Measurements from ENCODE around the gene OCIAD2. TPM values are rescaled to one million over a fixed set of nuclear protein-coding genes. Genes with fewer than 3 reads are reported as not detected.

The OCIAD2 gene
- total and polyA plus RNA-seq, 2 experiments from 2014 or later, result 32.6 to 178 TPM

- H2AFZ ChIP-seq, result no peak overlapping the region
- H3K9me2 ChIP-seq (replicated peaks; ENCODE audit: insufficient read depth), result no peaks in the 10 kb centered on the region
- TF ChIP-seq CTCF (IDR thresholded peaks at IDR 0.05; ENCODE audit: poor library complexity), result no peak
- no peak for TF ChIP-seq EZH2 (IDR thresholded peaks at IDR 0.05; ENCODE audit: borderline replicate concordance)
- no peak for TF ChIP-seq EZH2phosphoT487 (IDR thresholded peaks at IDR 0.05; ENCODE audit: low read depth, severe bottlenecking, unreplicated experiment)
- H3K79me2 ChIP-seq, result peaks cover 20% of the 10 kb centered on the region
- no peaks in the 10 kb centered on the region for H3K9me3 ChIP-seq (ENCODE audit: low read depth)
- no peaks in the 10 kb centered on the region for H3K36me3 ChIP-seq (replicated peaks; ENCODE audit: insufficient read depth, low read depth)
- peaks cover 3% of the 10 kb centered on the region for H3K4me1 ChIP-seq (ENCODE audit: insufficient read depth)
- no peaks in the 10 kb centered on the region for H3K27me3 ChIP-seq
- no peak overlapping the region for H3K4me2 ChIP-seq
- no peaks in the 10 kb centered on the region for H4K20me1 ChIP-seq (ENCODE audit: insufficient read depth, poor library complexity, severe bottlenecking)
- no peak for DNase-seq (ENCODE audit: low spot score)
- H3K4me3 ChIP-seq, result no peak overlapping the region
- no peak overlapping the region for H3K27ac ChIP-seq
These were observed 4.3 kb downstream of the OCIAD2 start for GRCh38 chr4:48902266-48902665.

DNA sequence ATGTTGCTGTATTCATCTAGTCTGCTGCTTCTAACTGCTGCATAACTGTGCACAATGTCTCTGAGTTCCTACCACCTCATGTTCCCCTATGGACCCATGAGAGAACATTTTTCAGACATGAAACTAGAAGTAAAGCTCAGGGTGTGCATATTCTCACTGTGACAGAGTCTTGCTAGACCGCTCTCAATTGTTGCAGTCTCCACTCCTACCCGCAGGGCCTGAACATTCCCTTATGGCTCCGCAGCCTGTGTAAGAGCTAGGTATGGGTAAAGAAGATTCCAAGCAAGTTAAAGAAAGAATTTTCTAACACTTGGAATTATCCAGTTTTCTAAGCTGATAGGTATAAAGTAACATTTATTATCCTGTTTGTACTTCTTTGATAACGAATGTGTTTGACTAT lies 5.4 kb downstream of the OCIAD2 start:
- no peak for DNase-seq (ENCODE audit: low spot score)
- H3K9me2 ChIP-seq (replicated peaks; ENCODE audit: insufficient read depth), result no peaks in the 10 kb centered on the region
- H3K9me3 ChIP-seq (ENCODE audit: low read depth), result no peaks in the 10 kb centered on the region
- no peak for TF ChIP-seq CTCF (IDR thresholded peaks at IDR 0.05; ENCODE audit: poor library complexity)
- no peak for TF ChIP-seq EZH2 (IDR thresholded peaks at IDR 0.05; ENCODE audit: borderline replicate concordance)
- no peak for TF ChIP-seq EZH2phosphoT487 (IDR thresholded peaks at IDR 0.05; ENCODE audit: low read depth, severe bottlenecking, unreplicated experiment)
- H3K4me2 ChIP-seq, result no peak overlapping the region
- peaks cover 15% of the 10 kb centered on the region for H3K79me2 ChIP-seq
- no peak overlapping the region for H3K4me3 ChIP-seq
- no peak overlapping the region for H3K27ac ChIP-seq
- no peaks in the 10 kb centered on the region for H4K20me1 ChIP-seq (ENCODE audit: insufficient read depth, poor library complexity, severe bottlenecking)
- H3K4me1 ChIP-seq (ENCODE audit: insufficient read depth), result no peaks in the 10 kb centered on the region
- no peak overlapping the region for H2AFZ ChIP-seq
- H3K36me3 ChIP-seq (replicated peaks; ENCODE audit: insufficient read depth, low read depth), result no peaks in the 10 kb centered on the region
- 97% methylated on average over 4 of the region's 4 CpGs for WGBS (ENCODE audit: low lambda C conversion rate, missing lambda C conversion rate)
- H3K27me3 ChIP-seq, result no peaks in the 10 kb centered on the region

DNA sequence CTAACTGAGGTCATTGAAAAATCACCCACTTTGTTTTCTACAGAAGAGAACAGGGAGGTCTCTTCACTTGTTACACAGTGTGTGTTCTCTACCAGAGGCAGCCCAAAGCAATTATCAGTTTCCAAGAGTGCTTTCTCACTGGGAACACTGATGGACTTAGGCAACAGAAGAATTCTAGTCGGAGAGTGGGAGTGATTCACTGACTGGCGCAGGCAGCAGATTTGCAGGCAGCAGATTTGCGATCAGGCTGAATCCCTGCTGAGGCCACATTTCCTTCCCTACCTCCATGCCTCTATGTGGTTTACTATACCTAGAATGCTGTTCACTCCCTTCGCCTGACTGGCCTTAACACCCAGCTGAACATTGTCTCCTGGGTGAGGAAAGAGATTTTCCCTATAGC lies 6.6 kb downstream of the OCIAD2 start:
- Histone ChIP-seq H3K4me2 (no peak overlapping the region), H3K9me2 (replicated peaks; ENCODE audit: insufficient read depth) (no peaks in the 10 kb centered on the region), H3K4me3 (no peak overlapping the region), H3K36me3 (replicated peaks; ENCODE audit: insufficient read depth, low read depth) (no peaks in the 10 kb centered on the region), H3K27me3 (no peaks in the 10 kb centered on the region), H2AFZ (no peak overlapping the region), H3K27ac (no peak overlapping the region), H3K4me1 (ENCODE audit: insufficient read depth) (no peaks in the 10 kb centered on the region), H3K79me2 (peaks cover 8% of the 10 kb centered on the region), H4K20me1 (ENCODE audit: insufficient read depth, poor library complexity, severe bottlenecking) (no peaks in the 10 kb centered on the region), H3K9me3 (ENCODE audit: low read depth) (no peaks in the 10 kb centered on the region)
- 87% methylated on average over 4 of the region's 4 CpGs for WGBS (ENCODE audit: low lambda C conversion rate, missing lambda C conversion rate)
- DNase-seq (ENCODE audit: low spot score), result no peak
- no peak for TF ChIP-seq CTCF (IDR thresholded peaks at IDR 0.05; ENCODE audit: poor library complexity)
- no peak for TF ChIP-seq EZH2 (IDR thresholded peaks at IDR 0.05; ENCODE audit: borderline replicate concordance)
- TF ChIP-seq EZH2phosphoT487 (IDR thresholded peaks at IDR 0.05; ENCODE audit: low read depth, severe bottlenecking, unreplicated experiment), result no peak

- H3K27ac ChIP-seq, result no peak overlapping the region
- H3K27me3 ChIP-seq, result no peaks in the 10 kb centered on the region
- H4K20me1 ChIP-seq (ENCODE audit: insufficient read depth, poor library complexity, severe bottlenecking), result no peaks in the 10 kb centered on the region
- H3K4me1 ChIP-seq (ENCODE audit: insufficient read depth), result no peaks in the 10 kb centered on the region
- no peak for TF ChIP-seq CTCF (IDR thresholded peaks at IDR 0.05; ENCODE audit: poor library complexity)
- no peak for TF ChIP-seq EZH2 (IDR thresholded peaks at IDR 0.05; ENCODE audit: borderline replicate concordance)
- no peak for TF ChIP-seq EZH2phosphoT487 (IDR thresholded peaks at IDR 0.05; ENCODE audit: low read depth, severe bottlenecking, unreplicated experiment)
- no peaks in the 10 kb centered on the region for H3K36me3 ChIP-seq (replicated peaks; ENCODE audit: insufficient read depth, low read depth)
- no peak overlapping the region for H3K4me3 ChIP-seq
- 71% methylated on average over 1 of the region's 1 CpG for WGBS (ENCODE audit: low lambda C conversion rate, missing lambda C conversion rate)
- H3K9me2 ChIP-seq (replicated peaks; ENCODE audit: insufficient read depth), result no peaks in the 10 kb centered on the region
- peaks cover 2% of the 10 kb centered on the region for H3K79me2 ChIP-seq
- no peak overlapping the region for H3K4me2 ChIP-seq
- H3K9me3 ChIP-seq (ENCODE audit: low read depth), result no peaks in the 10 kb centered on the region
- DNase-seq (ENCODE audit: low spot score), result no peak
- no peak overlapping the region for H2AFZ ChIP-seq
These were observed 7.2 kb downstream of the OCIAD2 start for GRCh38 chr4:48899432-48899749.
